T-cell (primary cell): Measurements from ENCODE around the gene DOLK. TPM values are rescaled to one million over a fixed set of nuclear protein-coding genes. Genes with fewer than 3 reads are reported as not detected.

Experiments used
- total RNA-seq, 35 experiments: library from RNA in 6 of 35; stranded (reverse) in 6 of 35; fragments of 120-200 nt in 1 of 35; gene quantifications; one replicate each; pipeline versions ENCODE4 v1.2.1 to v1.2.4 and lab custom pipeline; 2013 to 2026

The DOLK gene
- total RNA-seq, 5 donors from 2014 or later (not counting 1 experiment from before 2014, with no cell fraction given): 5.4 to 11.6 (median 10.0) TPM

Other genes starting within 250 kb of the DOLK start
- 1 to 10 TPM; 2.1 to 4.3 (median 3.7) TPM for gene PKN3, start 245.1 kb downstream of the DOLK start, total RNA-seq
- 10 to 100 TPM; 22.6 to 32.9 (median 31.4) TPM for gene ZDHHC12, start 223.5 kb downstream of the DOLK start, total RNA-seq
- 10 to 100 TPM; 38.4 to 50.6 (median 40.2) TPM for gene ZER1, start 175.7 kb downstream of the DOLK start, total RNA-seq
- 10 to 100 TPM; 27.6 to 34.3 (median 31.8) TPM for gene TBC1D13, start 160.3 kb downstream of the DOLK start, total RNA-seq
- gene ENDOG, start 129.1 kb downstream of the DOLK start, total RNA-seq: 10 to 100 TPM; 11.3 to 31.1 (median 25.1) TPM
- gene SPOUT1, start 117.8 kb downstream of the DOLK start, total RNA-seq: 10 to 100 TPM; 43.7 to 89.4 (median 82.6) TPM
- gene KYAT1, start 65.7 kb downstream of the DOLK start, total RNA-seq: 10 to 100 TPM in 4 of 5 donors, 1 to 10 TPM in 1; 9.7 to 15.6 (median 11.7) TPM
- gene LRRC8A, start 65.5 kb downstream of the DOLK start, total RNA-seq: 10 to 100 TPM; 30.7 to 34.3 (median 33.9) TPM
- gene PHYHD1, start 26.6 kb downstream of the DOLK start, total RNA-seq: 1 to 10 TPM in 3 of 5 donors, under 1 TPM in 2; 0.53 to 5.5 (median 3.3) TPM
- 10 to 100 TPM; 51.0 to 78.4 (median 71.3) TPM for gene NUP188, start 96 bp upstream of the DOLK start, total RNA-seq
- gene SH3GLB2, start 80.7 kb upstream of the DOLK start, total RNA-seq: 100 to 1,000 TPM in 3 of 5 donors, 10 to 100 TPM in 2; 85.8 to 140 (median 131) TPM
- 10 to 100 TPM; 60.8 to 95.7 (median 83.4) TPM for gene MIGA2, start 89.0 kb upstream of the DOLK start, total RNA-seq
- gene DOLPP1, start 133.5 kb upstream of the DOLK start, total RNA-seq: 10 to 100 TPM in 3 of 5 donors, 1 to 10 TPM in 2; 5.1 to 14.4 (median 11.8) TPM
- 10 to 100 TPM in 4 of 5 donors, 1 to 10 TPM in 1; 6.6 to 17.5 (median 13.9) TPM for gene CRAT, start 163.2 kb upstream of the DOLK start, total RNA-seq
- 10 to 100 TPM; 51.3 to 71.5 (median 65.5) TPM for gene PTPA, start 163.8 kb upstream of the DOLK start, total RNA-seq
- 1 to 10 TPM; 1.3 to 7.7 (median 6.7) TPM for gene IER5L, start 230.7 kb upstream of the DOLK start, total RNA-seq